Activated CD4-positive, CD25-positive, alpha-beta regulatory T cell treated with anti-CD3 and anti-CD28 coated beads, Interleukin-2, amount 50 U/mL, for 72 hours (primary cell): ENCODE measurements around the gene ACSM3.
"Not testable (repeated sequence)": the region's sequence is repeated elsewhere in the genome, so short reads cannot be mapped to it uniquely, and the experiment has no call there.

Experiments
- DNase-seq: peaks from one replicate; pipeline ENCODE4 v3.0.0; 2021

The ACSM3 gene, protein sequence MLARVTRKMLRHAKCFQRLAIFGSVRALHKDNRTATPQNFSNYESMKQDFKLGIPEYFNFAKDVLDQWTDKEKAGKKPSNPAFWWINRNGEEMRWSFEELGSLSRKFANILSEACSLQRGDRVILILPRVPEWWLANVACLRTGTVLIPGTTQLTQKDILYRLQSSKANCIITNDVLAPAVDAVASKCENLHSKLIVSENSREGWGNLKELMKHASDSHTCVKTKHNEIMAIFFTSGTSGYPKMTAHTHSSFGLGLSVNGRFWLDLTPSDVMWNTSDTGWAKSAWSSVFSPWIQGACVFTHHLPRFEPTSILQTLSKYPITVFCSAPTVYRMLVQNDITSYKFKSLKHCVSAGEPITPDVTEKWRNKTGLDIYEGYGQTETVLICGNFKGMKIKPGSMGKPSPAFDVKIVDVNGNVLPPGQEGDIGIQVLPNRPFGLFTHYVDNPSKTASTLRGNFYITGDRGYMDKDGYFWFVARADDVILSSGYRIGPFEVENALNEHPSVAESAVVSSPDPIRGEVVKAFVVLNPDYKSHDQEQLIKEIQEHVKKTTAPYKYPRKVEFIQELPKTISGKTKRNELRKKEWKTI

DNA sequence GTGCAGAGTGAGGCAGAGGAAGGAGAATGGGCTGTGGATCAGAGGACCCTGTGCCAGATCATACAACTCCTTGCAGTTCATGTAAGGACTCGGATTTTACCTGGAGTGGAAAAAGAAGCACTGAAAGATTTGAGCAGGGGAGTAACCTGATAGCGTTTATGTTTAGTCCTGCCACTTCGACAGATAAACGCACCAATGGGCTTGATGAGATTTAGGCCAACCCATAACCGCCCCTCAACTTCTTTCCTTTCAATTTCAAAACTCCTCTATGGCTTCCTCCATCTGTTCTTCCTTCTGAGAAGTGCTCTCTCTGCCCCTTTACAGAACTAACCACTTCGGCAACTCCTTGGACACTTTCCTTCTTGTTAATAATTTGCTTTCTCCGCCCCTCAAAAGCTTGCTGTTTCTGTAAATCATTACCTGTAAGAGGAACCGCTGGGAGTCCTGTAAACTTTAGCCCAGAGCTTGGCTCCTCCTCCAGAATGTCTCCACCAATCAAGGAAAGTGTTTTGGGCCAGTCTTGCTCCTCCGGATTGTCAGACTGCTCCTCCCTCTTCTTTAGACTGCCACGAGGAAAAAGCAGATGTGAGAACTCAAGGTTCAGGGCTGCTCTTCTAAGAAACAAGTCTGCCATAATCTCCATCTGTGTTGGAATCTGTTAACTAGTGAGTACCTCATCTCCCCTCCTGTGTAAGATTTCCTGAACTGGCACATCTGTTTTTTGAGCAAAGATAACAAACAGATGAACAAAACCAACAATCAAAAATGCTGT, at the start of gene ACSM3:
Gene ACSM3, plus strand, starts transcription at position 554 of the 772 bp plus-strand sequence. CDS start 6,021 bp downstream, outside the sequence.
- DNase-seq: peak; percentile 52

DNA sequence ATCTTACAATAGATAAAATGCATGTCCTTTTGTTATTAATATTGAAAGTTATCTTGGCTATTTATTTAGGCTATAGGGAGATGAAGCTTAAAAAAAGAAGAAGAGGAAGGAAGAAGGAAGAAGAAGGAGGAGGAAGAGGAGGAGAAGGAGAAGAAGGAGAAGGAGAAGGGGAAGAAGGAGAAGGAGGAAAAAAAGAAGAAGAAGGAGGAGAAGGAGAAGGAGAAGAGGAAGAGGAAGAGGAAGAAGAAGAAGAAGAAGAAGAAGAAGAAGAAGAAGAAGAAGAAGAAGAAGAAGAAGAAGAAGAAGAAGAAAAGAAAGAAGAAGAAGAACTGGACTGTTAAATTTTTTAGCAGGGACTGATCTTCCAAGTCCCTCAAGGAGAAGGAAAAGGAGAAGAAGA, 46.1 kb upstream of the ACSM3 start:
- DNase-seq: not testable (repeated sequence)

DNA sequence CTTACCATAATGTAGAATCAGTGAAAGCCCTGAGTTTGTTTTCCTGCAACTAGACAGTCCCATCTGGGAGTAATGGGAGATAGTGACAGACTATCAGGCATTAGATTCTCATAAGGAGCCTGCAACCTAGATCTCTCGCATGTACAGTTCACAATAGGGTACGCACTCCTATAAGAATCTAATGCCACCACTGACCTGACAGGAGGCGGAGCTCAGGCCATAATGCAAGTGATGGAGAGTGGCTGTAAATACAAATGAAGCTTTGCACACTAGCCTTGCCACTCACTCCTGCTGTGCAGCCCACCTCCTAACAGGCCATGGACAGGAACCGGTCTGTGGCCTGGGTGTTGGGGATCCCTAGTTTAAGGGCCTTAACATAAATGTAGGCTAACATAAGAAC, 43.6 kb upstream of the ACSM3 start:
- DNase-seq: no peak

DNA sequence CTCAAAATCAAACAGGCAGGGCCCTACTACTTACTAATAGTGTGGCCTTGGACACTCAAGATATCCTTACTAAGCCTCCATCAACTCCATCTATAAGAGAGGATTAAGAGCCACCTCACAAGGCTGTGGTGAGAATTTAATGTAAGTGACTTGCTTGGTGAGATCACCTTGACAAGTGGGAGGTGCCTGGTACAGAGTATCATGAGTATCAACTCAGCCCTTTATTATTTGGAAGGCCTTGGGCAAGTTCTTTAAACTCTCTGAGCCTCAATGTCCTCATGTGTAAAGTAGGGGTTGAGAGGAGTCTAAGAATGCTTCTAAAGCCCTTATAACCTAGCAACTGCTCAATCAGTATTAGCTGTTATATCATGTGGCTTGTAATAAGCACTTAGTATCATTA, 37.2 kb upstream of the ACSM3 start:
- no peak for DNase-seq

DNA sequence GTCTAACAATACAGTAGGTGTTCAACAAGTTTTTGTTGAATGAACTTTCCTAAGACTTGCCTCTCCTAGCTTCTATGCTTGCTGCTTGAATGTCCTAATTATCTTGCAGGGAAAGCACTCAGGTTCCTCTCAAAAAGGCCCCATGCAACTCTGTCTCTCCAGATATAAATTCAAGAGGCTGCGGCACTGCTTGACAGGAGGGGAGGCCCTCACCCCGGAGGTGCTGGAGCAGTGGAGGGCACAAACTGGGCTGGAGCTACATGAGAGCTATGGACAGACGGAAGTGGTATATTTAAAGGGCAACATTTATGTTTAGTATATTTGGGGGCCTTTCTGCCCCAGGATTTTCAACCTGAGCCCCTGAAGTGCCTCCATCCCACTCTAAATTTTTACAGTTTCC, 36.6 kb upstream of the ACSM3 start:
- no peak for DNase-seq

DNA sequence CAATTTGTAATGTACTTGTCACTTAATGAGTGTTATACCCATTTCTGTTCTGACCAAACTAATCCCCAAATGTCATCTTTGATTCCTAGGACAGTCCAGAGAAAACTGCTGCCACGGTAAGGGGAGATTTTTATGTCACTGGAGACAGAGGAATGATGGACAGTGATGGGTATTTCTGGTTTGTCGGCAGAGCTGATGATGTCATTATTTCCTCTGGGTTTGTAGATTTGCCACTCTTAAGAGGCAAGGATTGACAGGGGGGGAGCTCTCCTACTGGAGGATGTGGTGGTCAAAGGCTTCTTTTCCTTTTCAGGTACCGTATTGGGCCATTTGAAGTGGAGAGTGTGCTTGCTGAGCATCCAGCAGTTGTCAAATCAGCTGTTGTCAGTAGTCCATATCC, 34.7 kb upstream of the ACSM3 start:
- no peak for DNase-seq

DNA sequence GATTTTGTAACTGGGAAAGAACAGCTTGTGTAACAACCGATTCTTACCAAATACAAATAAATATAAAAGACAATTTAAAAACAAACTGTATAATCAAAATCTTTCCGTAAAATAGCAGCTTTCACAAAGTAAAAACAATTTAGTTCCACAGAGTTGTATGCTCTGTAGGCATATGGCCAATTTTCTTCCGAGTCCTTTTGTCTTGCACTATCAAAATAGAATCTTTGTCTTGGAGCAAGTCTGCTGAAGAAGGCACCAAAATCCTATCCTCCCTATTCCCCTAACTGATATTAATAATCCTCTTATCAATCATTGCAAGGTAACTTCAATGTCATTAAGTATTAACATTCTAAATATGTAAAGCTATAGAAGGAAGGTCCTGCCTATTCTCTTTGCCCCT, 29.8 kb upstream of the ACSM3 start:
- no peak for DNase-seq

DNA sequence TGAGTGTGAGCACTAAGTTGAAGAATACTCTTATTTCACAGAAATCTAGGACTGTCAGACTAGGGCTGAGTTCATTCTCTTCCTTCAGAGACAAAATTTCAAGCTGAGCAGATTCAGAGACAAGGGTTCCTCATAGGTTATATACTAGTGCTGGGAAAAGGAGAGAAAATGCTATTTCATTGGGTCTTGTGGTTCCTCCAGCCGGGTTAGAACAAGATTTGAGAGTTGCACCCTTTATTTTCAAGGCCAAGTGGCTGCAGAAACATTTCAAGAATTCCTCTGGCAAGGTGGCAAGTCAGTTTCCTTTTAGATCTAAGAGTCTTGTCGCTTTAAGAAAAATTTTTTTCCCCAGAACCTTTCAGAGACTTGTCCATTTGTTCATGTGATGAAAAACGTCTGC, 29.0 kb upstream of the ACSM3 start:
- no peak for DNase-seq

DNA sequence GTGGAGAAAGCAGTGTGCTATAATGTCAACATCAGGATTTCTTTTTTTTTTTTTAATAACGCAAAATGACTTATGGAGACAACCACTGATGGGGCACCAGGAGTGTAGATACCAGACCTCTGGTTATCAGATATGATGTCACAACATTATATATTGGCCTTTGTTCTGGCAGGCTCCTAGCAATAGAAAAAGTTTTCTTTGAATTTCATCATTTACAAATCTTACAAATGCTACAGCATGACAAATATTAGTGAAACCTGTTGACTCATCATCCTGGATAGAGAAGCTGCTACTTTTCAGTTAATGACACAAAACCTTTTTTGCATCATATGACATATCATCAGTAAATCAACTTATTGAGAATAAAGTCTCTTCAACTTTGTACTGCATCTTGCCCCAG, 28.3 kb upstream of the ACSM3 start:
- DNase-seq: no peak

DNA sequence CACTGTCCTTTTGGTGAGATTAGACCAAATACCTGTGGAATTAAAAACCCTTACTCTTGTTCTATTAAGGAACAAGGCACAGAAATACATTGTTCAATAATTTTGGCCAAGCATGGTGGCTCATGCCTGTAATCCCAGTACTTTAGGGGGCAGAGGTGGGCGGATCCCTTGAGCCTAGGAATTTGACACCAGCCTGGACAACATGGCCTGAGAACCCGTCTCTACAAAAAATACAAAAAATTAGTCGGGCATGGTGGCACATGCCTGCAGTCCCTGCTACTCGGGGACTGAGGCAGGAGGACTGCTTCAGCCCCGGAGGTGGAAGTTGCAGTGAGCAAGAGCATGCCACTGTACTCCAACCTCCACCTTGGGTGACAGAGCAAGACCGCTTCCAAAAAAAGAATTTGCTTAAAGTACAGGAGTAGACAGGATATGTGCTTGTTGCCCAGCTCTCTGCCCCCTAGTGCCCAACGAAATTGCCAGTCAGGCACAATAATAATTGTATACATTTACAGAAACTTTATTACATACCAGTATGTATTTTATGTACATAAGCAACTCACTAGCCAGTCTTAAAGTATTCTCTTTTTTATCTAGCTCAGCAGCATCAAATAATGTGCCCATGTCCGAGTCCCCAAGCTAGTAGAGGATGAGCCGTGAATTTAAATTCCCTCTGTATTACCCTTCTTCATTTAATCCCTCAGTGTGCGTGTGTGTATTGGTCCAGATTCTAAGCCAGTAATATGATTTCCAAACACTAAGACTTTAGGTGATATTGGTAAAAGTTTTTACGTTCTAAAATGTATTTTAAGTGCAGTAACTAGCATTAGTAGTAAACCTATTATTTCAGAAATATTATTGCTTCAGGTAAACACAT, 23.6 kb upstream of the ACSM3 start:
- DNase-seq: no peak

DNA sequence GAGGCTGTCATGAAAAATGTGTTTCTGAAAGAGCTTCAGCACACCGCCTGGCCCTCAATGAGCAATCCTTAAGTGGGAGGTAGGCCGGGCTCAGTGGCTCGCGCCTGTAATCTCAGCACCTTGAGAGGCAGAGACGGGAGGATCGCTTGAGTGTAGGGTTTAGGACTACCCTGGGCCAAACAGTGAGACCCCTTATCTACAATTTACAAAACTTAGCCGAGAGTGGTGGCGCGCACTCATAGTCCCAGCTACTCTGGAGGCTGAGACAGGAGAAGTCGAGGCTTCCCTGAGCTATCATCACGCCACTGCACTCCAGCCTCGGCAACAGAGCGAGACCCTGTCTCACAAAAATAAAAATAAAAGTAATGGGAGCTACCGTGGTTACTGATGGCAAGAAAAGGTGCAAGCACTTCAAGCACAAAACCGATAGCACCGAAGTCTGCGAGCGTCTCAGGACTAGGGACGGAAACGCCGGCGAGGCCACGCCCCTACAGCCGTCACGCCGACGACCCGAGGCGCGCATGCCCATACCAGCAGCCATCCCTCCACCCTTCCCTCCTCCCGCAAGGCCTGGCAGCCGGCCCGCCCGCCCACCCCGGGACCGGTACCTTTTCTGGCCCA, 22.8 kb upstream of the ACSM3 start:
- DNase-seq: peak; percentile 90

DNA sequence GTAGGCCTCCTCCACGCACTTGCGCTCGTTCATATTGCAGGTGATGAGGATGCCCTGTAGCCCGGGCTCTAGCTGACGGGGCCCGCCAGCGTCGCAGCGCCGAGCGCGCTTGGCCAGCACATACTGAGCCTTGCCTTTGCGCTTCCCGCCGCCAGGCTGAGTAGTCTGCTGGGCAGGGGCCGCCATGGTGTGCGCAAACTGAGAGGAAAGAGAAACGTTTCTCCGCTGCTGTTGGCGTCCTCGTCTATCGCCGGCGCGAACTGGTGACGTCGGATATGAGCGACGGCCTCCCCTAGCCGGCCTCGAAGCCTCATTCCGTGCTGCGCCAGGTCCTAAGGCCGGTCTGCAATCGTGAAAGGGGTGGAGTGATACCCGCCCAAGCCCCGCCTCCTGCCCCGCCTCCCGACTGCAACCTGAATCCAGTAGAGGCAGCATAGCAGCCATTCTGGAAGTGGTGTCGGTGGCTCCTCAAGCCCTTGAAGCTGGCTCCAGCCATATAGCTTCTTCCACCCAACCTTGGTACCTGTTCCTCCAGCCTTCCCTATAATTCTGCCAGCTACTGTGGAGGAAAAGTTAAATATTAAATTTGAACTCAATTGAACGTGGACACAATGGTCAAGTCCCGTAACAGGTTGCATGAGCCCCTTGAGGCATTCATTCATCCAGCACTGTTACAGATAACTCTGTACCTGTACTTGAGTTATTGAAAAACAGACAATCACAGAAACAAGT, 22.1 kb upstream of the ACSM3 start, which contains the start of gene THUMPD1:
Gene THUMPD1, minus strand, starts transcription at position 265 of the 732 bp plus-strand sequence. Its CDS starts 79 bp downstream, at position 186.
- DNase-seq: peak; percentile 96

DNA sequence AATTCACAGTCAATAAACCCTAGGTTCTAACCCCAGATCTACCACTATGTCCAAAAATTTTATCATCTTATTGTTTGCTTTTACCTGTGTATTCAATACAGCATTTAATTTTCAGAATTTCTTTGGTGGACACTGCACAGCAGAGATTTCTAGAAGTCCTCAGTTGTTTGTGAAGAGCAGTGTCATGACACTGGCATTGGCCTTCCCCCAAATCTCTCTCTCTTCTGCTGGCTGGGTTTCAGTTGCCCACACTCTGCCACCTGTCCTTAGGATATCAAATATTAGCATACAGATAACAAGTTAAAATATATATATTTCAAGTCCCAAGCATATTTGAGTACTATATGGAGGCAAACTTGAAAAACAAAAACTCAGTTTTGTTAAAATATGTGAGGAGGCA, 20.2 kb upstream of the ACSM3 start:
- no peak for DNase-seq

DNA sequence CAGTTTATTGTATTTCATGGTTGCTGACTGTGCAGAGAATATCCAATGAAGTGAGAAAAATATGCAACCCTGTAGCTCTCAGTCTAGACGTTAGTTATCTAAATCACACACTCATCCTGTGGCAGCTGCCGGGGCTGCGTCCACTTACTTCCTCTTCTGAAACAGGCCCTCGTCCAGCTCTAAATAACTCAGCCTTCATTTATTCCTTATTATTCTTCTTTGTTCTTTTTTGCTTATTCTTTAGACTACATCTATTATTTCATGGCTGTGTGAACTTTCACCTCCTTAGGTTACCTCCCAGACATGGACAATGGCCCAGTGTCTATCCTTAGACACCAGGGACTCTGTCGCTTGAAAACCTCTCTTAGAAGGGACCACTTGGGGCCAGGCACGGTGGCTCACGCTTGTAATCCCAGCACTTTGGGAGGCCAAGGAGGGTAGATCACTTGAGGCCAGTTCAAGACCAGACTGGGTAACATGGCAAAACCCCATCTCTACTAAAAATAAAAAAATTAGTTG, 18.8 kb upstream of the ACSM3 start:
- no peak for DNase-seq

DNA sequence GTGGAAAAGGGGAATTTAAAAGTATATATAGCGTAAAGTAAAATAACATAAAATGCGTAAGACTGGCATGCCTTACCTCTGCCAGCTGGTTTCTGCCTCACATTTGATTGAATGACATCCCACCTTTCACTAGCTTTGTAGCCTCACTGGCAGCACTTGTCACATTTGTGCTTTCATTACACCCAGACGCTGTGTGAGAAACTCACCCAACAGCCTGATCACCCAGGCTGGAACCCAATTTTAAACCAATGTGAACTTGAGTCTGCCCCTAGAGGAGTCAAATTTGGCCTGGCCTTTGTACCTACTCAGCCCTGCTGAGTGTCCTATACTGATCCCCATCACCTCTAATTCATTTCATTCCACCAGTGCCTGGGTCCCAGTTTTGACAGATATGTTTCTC, 17.4 kb upstream of the ACSM3 start:
- no peak for DNase-seq

DNA sequence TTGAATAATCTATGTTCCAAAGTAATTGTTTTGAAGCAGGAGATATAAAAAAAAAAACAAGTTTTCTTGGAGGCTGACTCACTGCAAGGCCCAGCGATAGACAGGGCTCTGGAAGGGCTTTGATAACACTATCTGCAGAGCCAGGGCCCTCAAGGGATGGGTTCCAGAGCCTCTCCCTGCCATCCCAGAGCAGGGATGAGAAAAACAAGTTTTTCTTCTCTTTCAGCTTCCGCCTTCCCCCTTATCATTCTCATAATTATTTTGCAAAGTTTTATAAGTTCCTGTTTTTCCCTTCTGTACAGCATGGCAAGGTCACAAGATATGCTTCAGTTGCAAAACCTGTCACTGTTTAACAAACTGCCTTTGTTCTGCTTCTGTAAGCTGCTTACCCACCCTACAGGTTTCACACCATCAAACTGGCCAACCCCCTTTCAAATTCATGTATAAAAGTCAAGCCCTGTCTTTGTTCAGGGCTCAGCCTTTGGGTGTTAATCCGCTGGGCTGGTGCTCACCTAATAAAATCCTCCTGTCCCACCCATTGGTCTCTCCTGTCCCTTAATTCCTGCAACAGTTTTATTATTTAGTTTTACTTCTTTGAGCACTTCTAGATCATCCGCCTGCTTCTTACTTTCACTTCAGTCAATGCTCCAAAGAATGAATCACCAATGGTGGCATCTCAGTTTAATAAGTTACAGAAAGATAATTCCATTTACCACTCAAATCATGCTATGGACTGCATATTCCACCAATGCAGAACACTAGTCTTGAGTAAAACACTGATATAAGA, 16.6 kb upstream of the ACSM3 start:
- no peak for DNase-seq

DNA sequence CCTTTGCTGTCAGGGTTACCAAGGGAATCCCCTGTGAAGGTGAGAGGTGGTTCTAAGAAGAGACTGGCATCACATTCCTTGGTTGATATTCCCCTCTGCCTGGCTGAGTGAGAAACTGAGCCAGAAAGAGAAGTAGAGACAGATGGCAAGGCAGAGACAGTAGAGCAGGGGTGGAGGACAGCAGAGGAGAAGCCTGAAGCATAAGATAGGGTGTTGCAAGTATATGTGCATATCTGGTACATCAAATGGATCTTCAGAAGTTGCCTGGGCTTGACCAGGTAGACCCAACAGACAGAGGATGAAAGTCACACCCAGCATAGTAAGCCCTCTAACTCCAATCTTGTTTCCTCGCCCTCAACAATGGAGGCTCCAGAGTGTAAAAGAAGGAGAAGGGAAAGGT, 14.3 kb upstream of the ACSM3 start:
- no peak for DNase-seq

DNA sequence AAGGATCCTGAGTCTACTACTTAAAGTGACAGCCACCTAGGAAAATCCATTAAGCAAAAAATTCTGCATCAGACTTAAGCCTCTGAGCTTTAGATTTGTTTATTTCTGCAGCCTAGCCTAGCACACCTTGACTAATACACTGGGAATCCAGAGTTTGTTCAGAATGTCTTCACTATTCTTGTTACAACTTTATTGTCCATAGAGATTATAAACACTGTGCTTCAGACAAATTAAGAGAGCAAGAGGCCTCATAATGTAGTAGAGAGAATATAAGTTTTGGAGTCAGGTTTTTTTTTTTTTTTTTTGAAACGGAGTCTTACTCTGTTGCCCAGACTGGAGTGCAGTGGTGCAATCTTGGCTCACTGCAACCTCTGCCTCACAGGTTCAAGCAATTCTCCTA, 13.3 kb upstream of the ACSM3 start:
- no peak for DNase-seq

DNA sequence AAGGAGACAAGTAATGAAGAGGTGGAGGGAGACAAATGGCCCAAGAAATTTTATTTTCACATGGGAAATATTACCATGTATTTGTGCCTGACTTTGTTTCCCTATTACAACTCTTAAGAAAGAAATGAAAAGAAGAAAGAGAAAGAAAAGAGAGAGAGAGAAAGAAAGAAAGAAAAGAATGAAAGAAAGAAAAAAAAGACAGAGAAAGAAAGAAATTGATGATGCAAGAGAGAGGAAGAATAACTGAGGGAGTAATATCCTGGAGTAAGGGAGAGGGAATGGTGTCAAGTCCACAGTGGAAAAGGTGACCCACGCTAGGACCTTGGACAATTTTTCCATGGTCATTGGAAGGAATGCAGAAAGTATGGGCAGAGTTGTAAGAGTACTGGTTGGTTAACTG, 10.1 kb upstream of the ACSM3 start:
- DNase-seq: no peak

DNA sequence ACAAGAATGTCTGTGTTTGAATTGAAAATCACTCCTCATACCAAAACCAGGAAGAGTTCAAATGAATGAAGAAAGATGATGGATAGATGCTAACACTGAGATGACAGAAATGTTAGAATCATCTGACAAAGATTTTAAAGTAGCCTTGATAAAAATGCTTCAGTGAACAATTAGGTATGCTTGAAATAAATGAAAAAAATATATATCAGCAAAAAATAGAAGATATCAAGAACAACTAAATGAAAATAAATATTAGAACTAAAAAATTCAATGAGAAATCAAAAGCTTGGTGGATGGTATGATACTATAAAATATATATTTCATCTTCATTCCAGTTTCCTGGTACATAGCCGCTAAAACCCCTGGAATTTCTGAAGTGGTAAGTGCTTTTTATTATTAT, 8.6 kb upstream of the ACSM3 start:
- no peak for DNase-seq

DNA sequence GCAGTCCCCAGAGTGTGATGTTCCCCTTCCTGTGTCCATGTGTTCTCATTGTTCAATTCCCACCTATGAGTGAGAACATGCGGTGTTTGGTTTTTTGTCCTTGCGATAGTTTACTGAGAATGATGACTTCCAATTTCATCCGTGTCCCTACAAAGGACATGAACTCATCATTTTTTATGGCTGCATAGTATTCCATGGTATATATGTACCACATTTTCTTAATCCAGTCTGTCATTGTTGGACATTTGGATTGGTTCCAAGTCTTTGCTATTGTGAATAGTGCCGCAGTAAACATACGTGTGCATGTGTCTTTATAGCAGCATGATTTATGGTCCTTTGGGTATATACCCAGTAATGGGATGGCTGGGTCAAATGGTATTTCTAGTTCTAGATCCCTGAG, 8.0 kb upstream of the ACSM3 start:
- DNase-seq: not testable (repeated sequence)
